ENCODE data around the gene WWTR1.
A peak's percentile ranks its signal among the peaks of the same experiment; 100 is the strongest.

WWTR1 gene

GRCh38 chr3:149654188-149654601 lies 3.6 kb downstream of the WWTR1 start:
- no peak for DNase-seq

DNA sequence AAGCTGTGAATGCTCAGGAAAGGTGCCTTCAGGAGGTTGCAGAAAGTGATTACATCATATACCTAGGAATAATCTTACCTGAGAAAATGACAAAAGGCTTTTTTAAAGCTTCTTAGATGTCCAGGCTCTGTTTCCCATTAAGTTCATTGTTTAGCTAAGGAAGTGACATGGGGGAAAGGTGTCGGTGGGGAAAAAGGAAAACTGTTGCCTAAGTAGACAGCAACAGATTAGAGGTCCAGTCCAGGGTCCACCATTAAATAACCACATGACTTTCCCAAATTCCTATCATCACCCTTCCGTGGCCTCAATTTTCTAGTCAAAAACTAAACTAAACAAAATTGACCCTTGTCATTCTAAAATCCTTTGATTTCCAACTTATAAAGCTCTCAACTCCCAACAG lies 4.3 kb downstream of the WWTR1 start:
- no peak for DNase-seq

DNA sequence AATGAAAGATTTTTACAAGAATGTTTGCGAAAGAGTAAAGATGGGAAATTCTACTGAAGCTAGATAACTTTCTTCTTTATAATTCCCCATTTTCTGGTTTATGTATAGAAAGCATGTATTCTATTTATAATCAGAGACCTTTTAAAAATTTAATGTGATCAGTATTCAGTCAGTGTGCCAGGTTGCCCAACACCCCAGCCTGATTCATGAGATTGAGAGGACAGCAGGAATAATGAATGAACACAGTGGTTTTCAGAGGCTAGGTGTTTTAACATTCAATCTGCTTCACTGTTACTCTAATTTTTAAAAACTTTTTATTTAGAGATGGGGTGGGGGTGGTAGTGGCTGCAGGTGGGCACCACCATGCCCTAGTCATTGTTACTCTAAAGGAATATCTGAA lies 4.7 kb downstream of the WWTR1 start:
- no peak for DNase-seq

DNA sequence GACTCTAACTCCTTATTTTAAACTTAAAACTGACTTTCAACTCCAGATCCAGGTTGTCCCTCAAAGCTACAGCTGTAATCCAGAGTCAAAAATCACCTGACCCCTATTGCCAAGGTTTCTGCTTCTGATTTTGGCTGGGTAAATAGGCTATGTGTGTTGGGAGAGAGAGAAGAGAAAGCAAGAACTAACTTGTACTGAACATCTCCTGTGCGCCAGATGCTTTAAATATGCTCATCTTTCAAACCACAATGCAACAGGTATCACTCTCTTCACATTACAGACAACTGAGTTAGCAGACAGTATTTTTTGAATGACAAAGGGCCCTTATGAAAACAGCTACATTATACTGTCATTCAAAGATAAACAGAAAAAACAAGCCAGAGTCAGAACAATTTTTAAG lies 7.0 kb downstream of the WWTR1 start:
- DNase-seq = no peak

DNA sequence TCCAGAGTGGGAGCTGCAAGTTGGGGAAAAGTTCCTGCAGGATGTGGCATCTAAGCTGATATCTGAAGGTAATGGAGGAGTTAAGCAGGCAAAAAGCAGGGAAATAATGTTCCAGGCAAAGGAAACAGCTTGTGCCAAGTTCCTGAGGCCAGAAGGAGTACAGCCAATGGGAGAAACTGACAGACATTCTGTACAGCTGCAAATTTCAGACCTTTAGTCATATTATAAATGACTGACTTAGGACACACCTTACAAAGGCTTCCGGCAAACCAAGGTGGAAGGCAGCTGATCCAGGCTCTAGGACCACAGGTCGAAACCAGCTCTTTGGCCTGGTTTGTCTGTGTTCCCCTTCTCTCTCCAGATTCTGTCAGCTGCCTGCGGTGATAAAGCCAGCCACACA lies 9.3 kb downstream of the WWTR1 start:
- DNase-seq = no peak

DNA sequence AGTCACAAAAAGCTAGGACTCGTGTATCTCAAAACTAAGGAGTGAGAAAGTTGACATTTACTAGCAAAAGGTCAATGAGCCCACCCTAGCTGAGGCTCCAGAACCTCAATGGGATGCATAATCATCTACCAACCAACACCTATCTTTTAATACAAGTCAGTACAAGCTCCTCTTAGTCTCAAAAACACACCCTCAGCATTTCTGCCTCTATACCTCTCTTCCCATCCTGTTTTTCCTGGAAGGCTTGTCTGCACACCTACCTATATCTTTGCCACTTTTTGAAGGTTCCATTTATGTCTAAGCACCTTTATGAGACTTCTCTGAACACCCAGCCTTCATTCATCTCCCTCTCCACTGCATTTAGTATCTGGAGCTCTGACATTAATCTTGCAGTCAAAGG lies 10.0 kb downstream of the WWTR1 start:
- DNase-seq = no peak

- DNase-seq = no peak
These were observed 10.5 kb downstream of the WWTR1 start for GRCh38 chr3:149647285-149647684.

DNA sequence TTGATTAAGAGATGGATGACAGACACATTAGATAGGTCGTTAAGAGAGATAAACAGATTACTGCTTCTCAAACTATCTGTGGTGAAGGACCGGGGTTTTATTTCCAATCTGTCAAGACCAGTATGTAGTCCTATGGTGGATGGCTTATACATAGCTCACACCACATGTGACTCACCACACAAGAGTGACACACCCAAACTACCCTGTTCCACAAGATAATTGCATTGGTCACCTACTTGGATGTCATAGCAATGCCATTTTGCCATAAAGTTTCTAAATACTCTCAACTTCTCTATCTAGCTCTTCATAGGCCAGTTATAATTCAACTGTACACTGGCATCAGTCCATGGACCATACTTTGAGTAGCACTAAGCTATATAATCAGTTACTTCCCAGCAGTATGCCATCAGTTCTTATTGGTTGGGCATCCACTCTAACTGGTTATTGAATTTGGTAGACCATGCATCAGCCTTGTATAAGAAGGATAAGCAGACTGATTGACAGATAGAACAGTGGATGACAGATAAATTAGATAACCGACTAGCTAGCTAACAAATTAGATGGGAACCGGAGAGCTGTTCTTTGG lies 11.6 kb downstream of the WWTR1 start:
- no peak for DNase-seq

DNA sequence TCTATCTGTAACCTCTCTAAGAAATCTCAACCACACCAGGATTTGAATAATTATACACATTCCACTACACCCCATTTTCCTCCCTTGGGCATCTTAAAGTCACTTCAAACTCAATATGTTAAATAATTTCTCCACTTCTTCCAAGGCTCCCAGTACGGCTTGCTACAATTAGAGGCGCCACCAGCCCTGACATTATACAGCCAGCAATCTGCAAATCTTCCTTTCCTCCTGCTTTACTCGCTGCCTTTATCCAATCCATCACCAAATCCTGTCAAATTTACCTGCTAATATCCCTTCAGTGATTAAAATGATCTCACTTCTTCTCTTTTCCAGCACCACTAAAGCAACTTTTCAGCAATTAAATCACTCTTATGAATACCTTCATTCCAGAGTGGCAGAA lies 13.9 kb downstream of the WWTR1 start:
- no peak for DNase-seq

DNA sequence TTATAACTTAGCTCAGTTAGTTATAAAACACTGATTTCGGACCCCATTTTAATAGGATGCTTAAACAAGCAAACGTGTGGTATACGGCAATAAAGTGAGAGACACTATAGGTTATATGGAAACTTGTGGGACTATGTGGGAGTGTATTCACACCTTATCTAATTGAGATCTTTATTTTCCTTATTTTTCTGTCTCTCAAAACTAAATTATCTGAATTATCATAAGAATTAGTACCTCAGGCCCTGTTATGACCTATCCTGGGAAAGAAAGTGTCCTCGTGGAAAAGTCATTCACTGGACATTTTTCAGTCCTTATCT lies 14.4 kb downstream of the WWTR1 start:
- DNase-seq = no peak

- DNase-seq = no peak
These were observed 16.7 kb downstream of the WWTR1 start for GRCh38 chr3:149640976-149641728.

- DNase-seq = no peak
These were observed 18.7 kb downstream of the WWTR1 start for GRCh38 chr3:149639093-149639486.

GRCh38 chr3:149638228-149639092 lies 19.4 kb downstream of the WWTR1 start:
- DNase-seq = peak; percentile 7 to 8

GRCh38 chr3:149635396-149635795 lies 22.4 kb downstream of the WWTR1 start:
- DNase-seq = no peak

- no peak for DNase-seq
These were observed 23.3 kb downstream of the WWTR1 start for GRCh38 chr3:149634573-149634972.

DNA sequence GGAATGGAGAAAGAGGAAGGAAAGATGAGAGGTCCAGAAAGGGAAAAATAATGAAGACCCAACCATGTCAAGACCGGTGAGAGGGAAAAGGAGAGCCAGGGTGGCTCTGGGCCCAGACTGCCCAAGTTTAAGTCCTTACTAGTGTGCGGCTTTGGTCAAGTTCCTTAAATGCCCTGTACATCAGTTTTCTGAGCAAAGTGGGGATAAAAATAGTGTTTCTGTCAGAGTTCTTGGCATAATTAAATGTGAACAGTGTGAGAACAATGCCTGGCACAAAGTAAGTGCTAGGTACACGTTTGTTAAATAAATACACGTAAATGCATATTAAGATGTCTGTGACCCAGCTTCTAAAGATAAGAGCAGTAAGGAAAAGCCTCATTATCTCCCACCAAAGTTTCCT lies 23.8 kb downstream of the WWTR1 start:
- DNase-seq = no peak

DNA sequence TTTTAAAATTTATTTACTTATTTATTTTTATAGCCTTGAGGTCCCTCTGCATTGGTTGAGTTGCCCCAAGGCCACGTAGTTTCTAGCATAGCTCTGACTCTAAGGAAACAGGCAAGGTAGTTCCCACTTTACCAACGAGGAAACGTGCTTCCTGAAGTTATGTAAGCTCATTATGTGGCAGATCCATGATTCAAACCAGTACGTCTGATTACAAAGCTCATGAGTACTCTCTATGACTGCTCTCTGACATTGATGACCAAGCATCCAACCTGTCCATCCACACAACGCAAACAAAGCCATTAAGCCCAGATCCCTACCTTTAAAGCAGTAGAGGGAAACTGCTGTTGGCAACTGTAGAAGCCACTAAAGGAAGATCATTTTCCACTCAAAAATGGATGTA lies 25.6 kb downstream of the WWTR1 start:
- DNase-seq = no peak

GRCh38 chr3:149630806-149631205 lies 27.0 kb downstream of the WWTR1 start:
- DNase-seq = no peak

GRCh38 chr3:149628957-149629670 lies 28.7 kb downstream of the WWTR1 start:
- no peak for DNase-seq

GRCh38 chr3:149626671-149627070 lies 31.2 kb downstream of the WWTR1 start:
- DNase-seq = no peak

- no peak for DNase-seq
These were observed 32.0 kb downstream of the WWTR1 start for GRCh38 chr3:149625795-149626194.

DNA sequence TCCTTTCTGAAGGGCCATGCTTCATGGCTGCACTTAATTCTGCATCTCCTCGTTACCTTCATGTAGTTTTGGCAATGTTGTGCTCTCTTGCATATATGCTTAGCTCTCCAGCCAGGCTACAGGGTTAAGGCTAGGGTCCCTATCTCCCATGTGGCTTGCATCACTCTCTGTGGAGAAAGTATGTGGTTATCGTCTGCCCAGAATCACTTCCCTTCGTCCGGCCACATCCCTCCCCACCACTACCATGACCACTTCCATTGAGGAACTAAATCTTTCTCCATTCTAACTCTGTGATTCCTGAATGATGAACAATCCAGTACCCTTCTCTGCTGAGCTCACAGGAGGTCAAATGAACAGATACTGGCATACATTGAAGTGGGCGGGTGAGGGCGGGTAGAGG lies 34.0 kb downstream of the WWTR1 start:
- DNase-seq = no peak

- DNase-seq = no peak
These were observed 36.4 kb downstream of the WWTR1 start for GRCh38 chr3:149621218-149622005.

Measured in NCI-H526 (cell line).